Panc1 (cell line): ENCODE results near the gene LDLRAD4. TPM values are rescaled to one million over a fixed set of nuclear protein-coding genes. Genes with fewer than 3 reads are reported as not detected.

Experiments used
- ATAC-seq: fragments of 200-7000 bp; cut with Tn5 transposase; 2 replicates; pipeline ENCODE4 v1.9.1; 2020; ENCODE audit warnings: mild to moderate bottlenecking, moderate library complexity
- BruUV-seq: library from RNA; stranded (reverse); fragments of 400-500 nt; replicated peaks from 2 replicates; lab custom pipeline; 2021; lab: Mats Ljungman, UMichigan
- CTCF ChIA-PET: fragments of 300-600 bp; sonication (Branson Sonifier 250); formaldehyde crosslinking; loops from one replicate; lab custom pipeline; 2022; ENCODE audit warnings: antibody characterized with exemption; lab: Charles Lee
- POLR2A ChIA-PET: fragments of 300-600 bp; sonication (Branson Sonifier 250); formaldehyde crosslinking; loops from one replicate; lab custom pipeline; 2022; ENCODE audit warnings: antibody characterized with exemption; lab: Charles Lee
- DNase-seq: peaks from one replicate; pipeline ENCODE4 v3.0.0-alpha.2; 2010; ENCODE audit warnings: low read depth, low spot score
- H3K27ac ChIP-seq: 2 replicates; pipeline ENCODE4 v1.5.1; 2011; ENCODE audit warnings: mild to moderate bottlenecking, low read length, inconsistent platforms
- H3K27me3 ChIP-seq: fragments of 200-500 bp; sonication (Bioruptor generic); 2 replicates; pipeline ENCODE4 v1.6.0; 2014; ENCODE audit warnings: low read length, inconsistent platforms; ENCODE audit not compliant: control insufficient read depth, insufficient read depth
- H3K36me3 ChIP-seq: fragments of 200-500 bp; sonication (Bioruptor generic); 2 replicates; pipeline ENCODE4 v1.5.1; 2014; ENCODE audit warnings: inconsistent platforms, mild to moderate bottlenecking, low read length, moderate library complexity; ENCODE audit not compliant: control insufficient read depth, insufficient read depth
- H3K4me1 ChIP-seq: 2 replicates; pipeline ENCODE4 v1.5.1; 2011; ENCODE audit warnings: inconsistent platforms, mild to moderate bottlenecking, low read length, moderate library complexity; ENCODE audit not compliant: control insufficient read depth, insufficient read depth
- H3K4me3 ChIP-seq, 2 experiments: 2 replicates each; pipeline ENCODE4 v1.5.1; 2011 to 2012; ENCODE audit warnings: low read depth in 2 of 2, low read length in 2 of 2, mild to moderate bottlenecking in 2 of 2, inconsistent platforms in 1 of 2, moderate library complexity in 1 of 2
- H3K9me3 ChIP-seq: fragments of 200-500 bp; sonication (Bioruptor generic); 2 replicates; pipeline ENCODE4 v1.5.1; 2014; ENCODE audit warnings: low read depth, mild to moderate bottlenecking, inconsistent platforms, low read length, moderate library complexity; ENCODE audit not compliant: control insufficient read depth, insufficient read depth
- CTCF ChIP-seq: fragments of 450-650 bp; IDR thresholded peaks from 2 replicates; pipeline ENCODE4 v1.5.1; 2017; ENCODE audit warnings: mild to moderate bottlenecking
- POLR2AphosphoS5 ChIP-seq: IDR thresholded peaks from 2 replicates; pipeline ENCODE4 v1.6.1; 2012; ENCODE audit warnings: mild to moderate bottlenecking, low read depth, low read length, moderate library complexity
- REST ChIP-seq, 2 experiments: IDR thresholded peaks; 2 replicates each; pipeline ENCODE4 v1.6.1; 2011 to 2012; ENCODE audit warnings: low read depth in 2 of 2, control low read depth in 1 of 2, low read length in 1 of 2, mild to moderate bottlenecking in 1 of 2, moderate library complexity in 1 of 2; ENCODE audit not compliant: insufficient read depth in 1 of 2
- SIN3A ChIP-seq: IDR thresholded peaks from 2 replicates; pipeline ENCODE4 v1.6.1; 2012; ENCODE audit warnings: low read depth, mild to moderate bottlenecking, low read length, moderate library complexity, borderline replicate concordance; ENCODE audit not compliant: insufficient read depth
- TCF7L2 ChIP-seq: IDR thresholded peaks from 2 replicates; pipeline ENCODE4 v1.6.1; 2011; ENCODE audit warnings: mild to moderate bottlenecking, low read depth, low read length, inconsistent platforms
- in situ Hi-C: cut with HindIII; loops from 2 replicates; pipeline ENCODE4 v1.10.0; 2016; ENCODE audit warnings: low sequenced_read_pairs, low pct_unique_long_range_greater_than_20kb
- intact Hi-C: fragments of 100-400 bp; cut with micrococcal nuclease; formaldehyde crosslinking; loops from one replicate; pipeline ENCODE4 v1.10.0; 2022; ENCODE audit not compliant: unreplicated experiment
- total RNA-seq: library from RNA; stranded (reverse); gene quantifications from one replicate; pipeline ENCODE4 v1.2.1, GENCODE V29; 2021; ENCODE audit not compliant: unreplicated experiment

The LDLRAD4 gene
- total RNA-seq, 1 experiment from 2014 or later: 0.28 TPM

GRCh38 chr18:13628211-13628610 lies 409.7 kb downstream of the LDLRAD4 start:
- intact Hi-C loops (no loop called here), in situ Hi-C loops (no loop called here)
- TF ChIP-seq REST (IDR thresholded peaks at IDR 0.05; ENCODE audit: insufficient read depth in 1 of 2, low read depth in 2 of 2, low read length in 1 of 2): no peak
- TF ChIP-seq CTCF: no peak
- TF ChIP-seq SIN3A: no peak
- no peak for TF ChIP-seq TCF7L2
- TF ChIP-seq POLR2AphosphoS5: no peak
- Histone ChIP-seq H3K27ac (no peak overlapping the region), H3K36me3 (no peaks in the 10 kb centered on the region), H3K27me3 (no peaks in the 10 kb centered on the region; the same call in 1 of the 2 replicates), H3K4me1 (no peaks in the 10 kb centered on the region), H3K9me3 (no peaks in the 10 kb centered on the region), H3K4me3 (no peak overlapping the region)
- DNase-seq (no peak), ATAC-seq (no peak)
- BruUV-seq: no TSS peak
- ChIA-PET CTCF (interaction anchor here (0.6 kb wide), 1 partner anchor 420 kb away, joined by 3 read pairs; no protein-coding TSS in a partner anchor), POLR2A (no interaction called here)

- peak; percentile 17 for DNase-seq
- CTCF ChIA-PET: interaction anchor here (0.6 kb wide), 1 partner anchor 471 kb away, joined by 7 read pairs; no protein-coding TSS in a partner anchor
- Histone ChIP-seq H3K4me1 (no peaks in the 10 kb centered on the region), H3K27me3 (no peaks in the 10 kb centered on the region), H3K27ac (no peak overlapping the region), H3K36me3 (no peaks in the 10 kb centered on the region), H3K9me3 (no peaks in the 10 kb centered on the region), H3K4me3 (no peak overlapping the region)
- no peak for TF ChIP-seq POLR2AphosphoS5
- no peak for TF ChIP-seq SIN3A
- peak; percentile 80 for TF ChIP-seq CTCF
- TF ChIP-seq REST (IDR thresholded peaks at IDR 0.05; ENCODE audit: insufficient read depth in 1 of 2, low read depth in 2 of 2, low read length in 1 of 2): no peak
- no peak for TF ChIP-seq TCF7L2
- peak; percentile 96 for ATAC-seq
- POLR2A ChIA-PET: no interaction called here
- in situ Hi-C loops: no loop called here
- intact Hi-C loops: loop anchor here (5.0 kb wide), 1 partner anchor 73 kb away; no protein-coding TSS in a partner anchor
- BruUV-seq: no TSS peak
Observed at GRCh38 chr18:13629841-13630715, 411.5 kb downstream of the LDLRAD4 start.
